ENCODE results near the gene SAMD1. TPM values are rescaled to one million over a fixed set of nuclear protein-coding genes. Genes with fewer than 3 reads are reported as not detected.

The SAMD1 gene
- polyA plus RNA-seq, 1 experiment: 5.1 TPM

DNA sequence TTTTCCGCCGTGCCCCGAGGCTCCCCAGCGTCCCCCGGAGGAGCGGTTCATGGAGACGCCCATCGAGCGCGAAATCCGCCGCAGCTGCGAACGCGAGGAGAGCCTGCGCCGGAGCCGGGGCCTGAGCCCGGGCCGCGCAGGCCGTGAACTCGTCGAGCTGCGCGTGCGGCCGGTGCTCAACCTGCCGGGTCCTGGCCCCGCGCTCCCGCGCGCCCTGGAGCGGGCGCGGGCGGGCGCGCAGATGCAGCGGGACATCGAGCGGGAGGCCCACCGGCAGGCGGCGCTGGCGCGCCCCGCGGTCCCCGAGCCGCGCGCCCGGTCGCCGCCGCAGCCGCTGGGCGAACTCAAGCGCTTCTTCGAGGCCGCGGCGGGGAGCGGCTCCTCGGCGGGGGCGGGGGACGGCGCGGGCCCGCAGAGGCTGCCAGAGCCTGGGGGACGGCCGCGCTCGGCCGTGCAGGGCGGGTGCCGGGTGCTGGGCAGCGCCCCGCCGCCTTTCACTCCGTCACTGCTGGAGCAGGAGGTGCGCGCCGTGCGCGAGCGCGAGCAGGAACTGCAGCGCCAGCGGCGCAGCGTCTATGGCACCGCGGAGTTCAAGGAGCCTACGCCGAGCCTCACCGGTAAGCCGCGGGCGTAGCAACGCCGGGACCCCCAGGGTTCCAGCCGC lies 17.2 kb downstream of the SAMD1 start:
- Histone ChIP-seq H3K4me3 (ENCODE audit: low read depth, low read length) (peak overlapping the region; percentile 74), H3K27me3 (ENCODE audit: control insufficient read depth, insufficient read depth, low read length) (no peaks in the 10 kb centered on the region), H3K9me3 (ENCODE audit: control insufficient read depth, insufficient read depth, low read length) (no peaks in the 10 kb centered on the region; the same call in 1 of the 2 replicates), H3K27ac (ENCODE audit: low read depth, low read length) (no peak overlapping the region)
- no peak for DNase-seq (ENCODE audit: low read depth, low spot score)
- POLR2A ChIA-PET: interaction anchor here (0.6 kb wide), 1 partner anchor 8 kb away, joined by 3 read pairs; no protein-coding TSS in a partner anchor
- TF ChIP-seq, protein P1, sequence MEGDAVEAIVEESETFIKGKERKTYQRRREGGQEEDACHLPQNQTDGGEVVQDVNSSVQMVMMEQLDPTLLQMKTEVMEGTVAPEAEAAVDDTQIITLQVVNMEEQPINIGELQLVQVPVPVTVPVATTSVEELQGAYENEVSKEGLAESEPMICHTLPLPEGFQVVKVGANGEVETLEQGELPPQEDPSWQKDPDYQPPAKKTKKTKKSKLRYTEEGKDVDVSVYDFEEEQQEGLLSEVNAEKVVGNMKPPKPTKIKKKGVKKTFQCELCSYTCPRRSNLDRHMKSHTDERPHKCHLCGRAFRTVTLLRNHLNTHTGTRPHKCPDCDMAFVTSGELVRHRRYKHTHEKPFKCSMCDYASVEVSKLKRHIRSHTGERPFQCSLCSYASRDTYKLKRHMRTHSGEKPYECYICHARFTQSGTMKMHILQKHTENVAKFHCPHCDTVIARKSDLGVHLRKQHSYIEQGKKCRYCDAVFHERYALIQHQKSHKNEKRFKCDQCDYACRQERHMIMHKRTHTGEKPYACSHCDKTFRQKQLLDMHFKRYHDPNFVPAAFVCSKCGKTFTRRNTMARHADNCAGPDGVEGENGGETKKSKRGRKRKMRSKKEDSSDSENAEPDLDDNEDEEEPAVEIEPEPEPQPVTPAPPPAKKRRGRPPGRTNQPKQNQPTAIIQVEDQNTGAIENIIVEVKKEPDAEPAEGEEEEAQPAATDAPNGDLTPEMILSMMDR (IDR thresholded peaks at IDR 0.05; ENCODE audit: low read depth, low read length): no peak; the same call in 1 of the 2 replicates
- CTCF ChIA-PET: interaction anchor here (0.6 to 6.4 kb wide), 7 partner anchors 13 to 275 kb away, joined by 3 to 68 read pairs (median 4); partner anchors contain the start of gene PALM3

DNA sequence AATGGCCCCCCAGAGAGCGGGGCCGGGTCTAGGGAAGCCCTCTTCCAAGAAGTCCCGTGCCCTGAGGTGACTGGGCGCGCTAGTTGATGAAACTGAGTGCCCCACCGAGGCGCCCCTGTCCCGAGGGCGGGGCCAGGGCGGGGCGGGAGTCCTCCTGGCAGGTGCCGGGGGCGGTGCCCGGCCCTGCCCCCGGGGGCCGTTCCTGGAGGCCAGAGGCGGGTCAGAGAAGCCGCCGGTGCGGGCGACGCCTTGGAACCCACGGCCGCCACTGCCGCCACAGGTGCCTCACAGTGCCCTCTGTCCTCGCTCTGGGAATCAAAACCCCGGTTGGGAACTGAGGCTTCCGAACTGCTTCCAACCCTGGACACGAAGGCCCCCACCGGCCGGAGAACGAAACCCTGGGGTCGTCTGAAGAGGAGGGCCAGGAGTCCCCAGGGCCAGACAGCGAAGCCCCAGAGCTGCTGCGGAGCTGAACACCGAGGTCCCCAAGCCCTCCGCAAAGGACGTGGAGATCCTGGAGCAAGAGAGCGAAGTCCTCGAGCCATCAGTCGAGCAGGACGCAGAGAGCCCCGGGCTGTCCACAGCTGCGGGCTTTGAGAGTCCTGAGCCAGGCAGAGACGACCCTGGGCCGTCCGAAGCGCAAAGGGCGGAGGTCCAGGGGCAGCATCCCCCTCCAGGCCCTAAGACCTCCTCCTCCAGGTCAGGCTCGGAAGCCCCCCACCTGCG lies 17.9 kb downstream of the SAMD1 start, which contains the start of gene MISP3:
Gene MISP3, plus strand, starts transcription at position 252 of the 726 bp plus-strand sequence. CDS start 524 bp downstream, outside the sequence.
- no peak within 1 kb of the TSS for H3K27ac ChIP-seq (ENCODE audit: low read depth, low read length)
- peak within 1 kb of the TSS; percentile 74 for H3K4me3 ChIP-seq (ENCODE audit: low read depth, low read length)
- no peak for DNase-seq (ENCODE audit: low read depth, low spot score)
- H3K9me3 ChIP-seq (ENCODE audit: control insufficient read depth, insufficient read depth, low read length): no peaks in the 10 kb centered on the region; the same call in 1 of the 2 replicates
- ChIA-PET CTCF (interaction anchor here (1.1 to 6.4 kb wide), 6 partner anchors 12 to 193 kb away, joined by 3 to 68 read pairs (median 10); partner anchors contain the start of genes PALM3 and RLN3), POLR2A (interaction anchor here (0.6 kb wide), 1 partner anchor 9 kb away, joined by 3 read pairs; no protein-coding TSS in a partner anchor)
- TF ChIP-seq, protein P1 (IDR thresholded peaks at IDR 0.05; ENCODE audit: low read depth, low read length): no peak
- H3K27me3 ChIP-seq (ENCODE audit: control insufficient read depth, insufficient read depth, low read length): no peaks in the 10 kb centered on the region

DNA sequence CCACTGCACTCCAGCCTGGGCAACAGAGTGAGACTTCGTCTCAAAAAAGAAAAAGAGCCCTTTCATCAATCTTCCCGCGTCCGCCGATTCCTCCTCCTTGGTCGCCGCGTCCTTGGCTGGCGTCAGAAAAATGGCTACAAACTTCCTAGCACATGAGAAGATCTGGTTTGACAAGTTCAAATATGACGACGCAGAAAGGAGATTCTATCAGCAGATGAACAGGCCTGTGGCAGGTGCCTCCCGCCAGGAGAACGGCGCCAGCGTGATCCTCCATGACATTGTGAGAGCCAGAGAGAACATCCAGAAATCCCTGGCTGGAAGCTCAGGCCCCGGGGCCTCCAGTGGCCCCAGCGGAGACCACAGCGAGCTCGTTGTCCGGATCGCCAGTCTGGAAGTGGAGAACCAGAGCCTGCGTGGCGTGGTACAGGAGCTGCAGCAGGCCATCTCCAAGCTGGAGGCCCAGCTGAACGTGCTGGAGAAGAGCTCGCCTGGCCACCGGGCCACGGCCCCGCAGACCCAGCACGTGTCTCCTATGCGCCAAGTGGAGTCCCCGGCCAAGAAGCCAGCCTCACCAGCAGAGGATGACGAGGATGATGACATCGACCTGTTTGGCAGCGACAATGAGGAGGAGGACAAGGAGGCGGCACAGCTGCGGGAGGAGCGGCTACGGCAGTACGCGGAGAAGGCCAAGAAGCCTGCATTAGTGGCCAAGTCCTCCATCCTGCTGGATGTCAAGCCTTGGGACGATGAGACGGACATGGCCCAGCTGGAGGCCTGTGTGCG lies 20.1 kb downstream of the SAMD1 start:
- DNase-seq (ENCODE audit: low read depth, low spot score): no peak
- H3K4me3 ChIP-seq (ENCODE audit: low read depth, low read length): no peak overlapping the region
- CTCF ChIA-PET: interaction anchor here (0.6 to 6.4 kb wide), 4 partner anchors 10 to 191 kb away, joined by 3 to 68 read pairs (median 10); partner anchors contain the start of genes ASF1B and PALM3
- POLR2A ChIA-PET: no interaction called here
- H3K9me3 ChIP-seq (ENCODE audit: control insufficient read depth, insufficient read depth, low read length): no peaks in the 10 kb centered on the region; the same call in 1 of the 2 replicates
- H3K27ac ChIP-seq (ENCODE audit: low read depth, low read length): no peak overlapping the region
- H3K27me3 ChIP-seq (ENCODE audit: control insufficient read depth, insufficient read depth, low read length): no peaks in the 10 kb centered on the region
- TF ChIP-seq, protein P1 (IDR thresholded peaks at IDR 0.05; ENCODE audit: low read depth, low read length): no peak

DNA sequence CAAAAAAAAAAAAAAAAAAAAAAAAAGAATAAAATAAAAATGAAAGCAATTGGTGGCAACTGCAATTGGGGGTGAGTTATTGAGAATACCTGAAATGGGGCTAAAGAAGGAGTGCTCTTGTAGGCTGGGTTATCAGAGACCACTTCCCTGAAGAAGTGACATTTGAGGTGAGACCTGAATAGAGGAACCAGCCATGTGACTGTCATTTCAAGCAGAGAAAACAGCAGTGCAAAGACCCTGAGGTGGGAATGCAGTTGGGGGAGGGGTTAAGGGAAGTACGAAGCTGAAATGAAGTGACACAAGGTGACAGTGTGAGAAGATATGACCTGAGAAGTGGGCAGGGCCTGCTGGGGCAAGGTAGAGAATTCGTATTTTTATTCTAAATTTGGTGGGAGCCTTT lies 24.4 kb downstream of the SAMD1 start:
- CTCF ChIA-PET: no interaction called here

More for the DNA sequence above, 24.4 kb downstream of the SAMD1 start:
- H3K27ac ChIP-seq (ENCODE audit: low read depth, low read length): no peak overlapping the region
- DNase-seq (ENCODE audit: low read depth, low spot score): no peak
- H3K9me3 ChIP-seq (ENCODE audit: control insufficient read depth, insufficient read depth, low read length): no peaks in the 10 kb centered on the region; the same call in 1 of the 2 replicates
- no peak overlapping the region for H3K4me3 ChIP-seq (ENCODE audit: low read depth, low read length)
- POLR2A ChIA-PET: no interaction called here
- no peaks in the 10 kb centered on the region for H3K27me3 ChIP-seq (ENCODE audit: control insufficient read depth, insufficient read depth, low read length)
- TF ChIP-seq, protein P1 (IDR thresholded peaks at IDR 0.05; ENCODE audit: low read depth, low read length): no peak
